ENCODE measurements around the gene CFAP43. TPM values are rescaled to one million over a fixed set of nuclear protein-coding genes. Genes with fewer than 3 reads are reported as not detected.

Gene CFAP43
- total RNA-seq = under 1 TPM in 1 of 2 experiments, not detected in 1; 0.18 TPM

DNA sequence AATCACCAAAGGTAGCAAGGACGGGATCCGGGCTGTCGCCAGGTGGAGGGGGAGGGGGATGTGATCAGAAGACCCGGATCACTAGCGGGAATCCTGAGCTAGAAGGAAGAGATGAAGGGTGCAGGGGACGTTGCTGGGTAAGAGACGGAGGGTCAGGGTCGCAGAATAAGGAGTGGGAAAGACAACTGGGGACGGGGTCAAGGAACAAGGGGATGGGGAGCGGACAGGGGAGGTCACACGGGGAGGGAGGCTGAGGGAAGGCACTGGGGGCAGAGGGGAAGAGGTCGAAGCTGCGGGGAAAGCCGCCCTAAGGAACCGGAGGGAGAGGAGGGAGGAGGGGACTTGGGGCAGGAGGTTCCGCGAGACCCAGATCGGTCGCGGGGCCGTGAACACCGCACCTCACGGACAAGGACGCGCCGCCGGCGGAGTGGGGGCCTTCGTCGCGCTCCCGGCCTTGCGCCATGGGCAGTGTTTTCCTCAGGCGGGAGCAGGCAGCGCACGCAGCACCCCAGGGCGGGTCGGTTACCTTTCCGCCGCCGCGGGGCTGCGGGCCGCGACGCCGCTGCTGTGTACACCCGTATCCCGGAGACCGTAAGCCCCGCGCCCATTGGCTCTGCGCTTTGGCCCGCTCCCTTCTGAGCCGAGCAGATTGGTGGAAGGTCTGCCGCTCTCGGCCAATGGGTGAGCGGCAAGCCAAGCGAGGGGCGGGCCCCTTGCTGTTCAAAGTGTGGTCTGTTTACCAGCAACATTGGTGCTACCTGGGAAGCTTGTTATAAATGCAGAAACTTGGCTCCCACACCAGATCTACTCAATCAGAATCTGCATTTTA, at the start of gene CFAP43:
CFAP43 (minus strand) TSS at position 581 of the 829 bp plus-strand sequence; CDS start at position 463, 118 bp downstream.
- CTCF ChIA-PET = interaction anchor here (1.3 to 2.1 kb wide), 3 partner anchors 16 to 42 kb away, joined by 3 to 8 read pairs (median 7); partner anchors contain the start of gene GSTO1
- DNase-seq = peak; percentile 99
- Mint-ChIP-seq H3K27me3 (ENCODE audit: low read depth) (peaks cover 22% of the 10 kb centered on the region), H3K27ac (peak within 1 kb of the TSS; percentile 43), H3K9me3 (ENCODE audit: insufficient read depth) (peaks cover 4% of the 10 kb centered on the region), H3K4me1 (ENCODE audit: low read depth) (peaks cover 14% of the 10 kb centered on the region), H3K36me3 (ENCODE audit: low read depth) (no peaks in the 10 kb centered on the region), H3K4me3 (peak within 1 kb of the TSS; percentile 87)
- POLR2A ChIA-PET = interaction anchor here (0.7 to 1.6 kb wide), 6 partner anchors 15 to 111 kb away, joined by 3 to 6 read pairs (median 4); partner anchors contain the start of genes GSTO1 and GSTO2
- peak; percentile 100 for ATAC-seq

DNA sequence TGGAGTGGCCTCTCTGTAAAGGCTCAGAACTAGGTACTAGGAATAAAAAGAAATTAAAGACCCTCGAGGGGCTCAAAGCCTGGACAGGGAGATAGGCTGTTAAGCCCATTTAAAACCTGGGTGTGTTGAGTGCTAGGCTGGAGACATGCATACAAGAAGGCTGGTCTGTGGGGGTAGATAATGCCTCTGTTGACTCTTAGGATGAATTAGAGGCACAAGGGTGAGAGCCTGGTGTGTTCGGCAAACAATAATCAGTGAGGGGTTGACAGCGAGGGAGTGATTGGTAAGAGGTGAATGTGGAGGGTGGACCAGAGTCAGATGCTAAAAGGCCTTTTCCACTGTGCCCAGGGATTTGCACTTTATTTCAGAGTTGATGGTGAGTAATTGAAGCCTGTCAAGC, 49.5 kb upstream of the CFAP43 start:
- DNase-seq (no peak), ATAC-seq (no peak)
- H3K4me1 Mint-ChIP-seq (ENCODE audit: low read depth) = no peaks in the 10 kb centered on the region
- H3K27ac Mint-ChIP-seq = no peak overlapping the region
- H3K4me3 Mint-ChIP-seq = no peak overlapping the region
- POLR2A ChIA-PET = no interaction called here
- CTCF ChIA-PET = interaction anchor here (9.2 to 12.1 kb wide), 2 partner anchors 6 to 70 kb away, joined by 152 to 265 read pairs; partner anchors contain the start of gene CFAP58
- no peaks in the 10 kb centered on the region for H3K36me3 Mint-ChIP-seq (ENCODE audit: low read depth)
- H3K9me3 Mint-ChIP-seq (ENCODE audit: insufficient read depth) = no peaks in the 10 kb centered on the region
- H3K27me3 Mint-ChIP-seq (ENCODE audit: low read depth) = peaks cover 26% of the 10 kb centered on the region

DNA sequence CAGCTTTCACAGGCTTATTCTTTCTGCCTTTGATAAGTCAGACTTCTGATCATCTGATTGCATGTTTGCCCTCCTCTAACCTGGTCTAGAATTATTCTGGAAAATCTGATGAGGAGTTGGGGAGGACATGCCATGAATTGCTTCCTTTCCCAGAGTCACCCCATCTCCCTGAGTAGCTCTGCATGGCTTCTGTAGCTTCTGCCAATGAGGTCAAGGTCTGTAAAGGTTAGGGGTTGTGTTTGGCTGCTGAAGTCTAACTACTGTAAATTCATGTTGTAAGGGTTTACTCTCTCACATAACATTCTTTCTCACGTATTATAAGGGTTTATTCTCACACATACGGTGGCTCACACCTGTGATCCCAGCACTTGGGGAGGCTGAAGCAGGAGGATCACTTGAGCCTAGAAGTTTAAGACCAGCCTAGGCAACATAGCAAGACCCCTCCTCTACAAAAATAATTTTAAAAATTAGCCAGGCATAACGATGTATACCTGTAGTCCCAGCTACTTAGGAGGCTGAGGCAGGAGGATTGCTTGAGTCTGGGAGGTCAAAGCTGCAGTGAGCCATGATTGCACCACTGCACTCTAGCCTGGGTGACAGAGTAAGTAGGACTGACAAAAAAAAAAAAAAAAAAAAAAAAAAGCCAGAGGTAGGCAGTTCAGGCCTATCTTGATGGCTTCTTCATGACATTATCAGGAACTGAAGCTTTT, 47.5 kb upstream of the CFAP43 start:
- no peak for ATAC-seq
- DNase-seq = no peak
- Mint-ChIP-seq H3K27me3 (ENCODE audit: low read depth) (peaks cover 29% of the 10 kb centered on the region), H3K27ac (no peak overlapping the region), H3K4me1 (ENCODE audit: low read depth) (peaks cover 5% of the 10 kb centered on the region), H3K4me3 (no peak overlapping the region), H3K9me3 (ENCODE audit: insufficient read depth) (no peaks in the 10 kb centered on the region), H3K36me3 (ENCODE audit: low read depth) (no peaks in the 10 kb centered on the region)
- CTCF ChIA-PET = interaction anchor here (1.5 to 13.0 kb wide), 5 partner anchors 8 to 72 kb away, joined by 4 to 265 read pairs (median 85); partner anchors contain the start of genes CFAP58 and GSTO2
- POLR2A ChIA-PET = no interaction called here

- H3K4me3 Mint-ChIP-seq = no peak overlapping the region
- H3K36me3 Mint-ChIP-seq (ENCODE audit: low read depth) = no peaks in the 10 kb centered on the region
- H3K27me3 Mint-ChIP-seq (ENCODE audit: low read depth) = peaks cover 33% of the 10 kb centered on the region
- H3K9me3 Mint-ChIP-seq (ENCODE audit: insufficient read depth) = no peaks in the 10 kb centered on the region
- POLR2A ChIA-PET = no interaction called here
- ATAC-seq = no peak
- CTCF ChIA-PET = interaction anchor here (2.1 to 13.0 kb wide), 4 partner anchors 9 to 74 kb away, joined by 8 to 265 read pairs (median 118); partner anchors contain the start of genes CFAP58 and GSTO2
- H3K4me1 Mint-ChIP-seq (ENCODE audit: low read depth) = peaks cover 8% of the 10 kb centered on the region
- no peak overlapping the region for H3K27ac Mint-ChIP-seq
- DNase-seq = no peak
Observed at GRCh38 chr10:104277785-104278184, 45.6 kb upstream of the CFAP43 start.

DNA sequence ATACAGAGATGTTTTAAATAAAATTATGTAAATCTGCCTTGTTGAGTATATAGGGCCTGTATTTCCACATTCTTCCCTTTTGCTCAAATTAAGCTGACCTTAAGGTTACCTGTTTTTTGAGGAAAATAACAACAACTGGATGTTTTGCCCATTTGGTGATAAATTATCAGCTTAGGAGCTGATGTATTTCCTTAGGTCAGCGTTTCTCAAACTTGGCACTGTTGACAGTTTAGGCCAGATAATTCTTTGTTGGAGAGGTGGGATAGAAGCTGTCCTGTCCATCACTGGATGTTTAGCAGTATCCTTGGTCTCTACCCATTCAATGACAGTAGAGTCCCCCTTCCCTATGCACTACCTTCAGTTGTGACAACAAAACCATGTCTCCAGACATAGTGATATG, 44.0 kb upstream of the CFAP43 start:
- POLR2A ChIA-PET = no interaction called here
- ATAC-seq = no peak
- H3K4me3 Mint-ChIP-seq = no peak overlapping the region

DNA sequence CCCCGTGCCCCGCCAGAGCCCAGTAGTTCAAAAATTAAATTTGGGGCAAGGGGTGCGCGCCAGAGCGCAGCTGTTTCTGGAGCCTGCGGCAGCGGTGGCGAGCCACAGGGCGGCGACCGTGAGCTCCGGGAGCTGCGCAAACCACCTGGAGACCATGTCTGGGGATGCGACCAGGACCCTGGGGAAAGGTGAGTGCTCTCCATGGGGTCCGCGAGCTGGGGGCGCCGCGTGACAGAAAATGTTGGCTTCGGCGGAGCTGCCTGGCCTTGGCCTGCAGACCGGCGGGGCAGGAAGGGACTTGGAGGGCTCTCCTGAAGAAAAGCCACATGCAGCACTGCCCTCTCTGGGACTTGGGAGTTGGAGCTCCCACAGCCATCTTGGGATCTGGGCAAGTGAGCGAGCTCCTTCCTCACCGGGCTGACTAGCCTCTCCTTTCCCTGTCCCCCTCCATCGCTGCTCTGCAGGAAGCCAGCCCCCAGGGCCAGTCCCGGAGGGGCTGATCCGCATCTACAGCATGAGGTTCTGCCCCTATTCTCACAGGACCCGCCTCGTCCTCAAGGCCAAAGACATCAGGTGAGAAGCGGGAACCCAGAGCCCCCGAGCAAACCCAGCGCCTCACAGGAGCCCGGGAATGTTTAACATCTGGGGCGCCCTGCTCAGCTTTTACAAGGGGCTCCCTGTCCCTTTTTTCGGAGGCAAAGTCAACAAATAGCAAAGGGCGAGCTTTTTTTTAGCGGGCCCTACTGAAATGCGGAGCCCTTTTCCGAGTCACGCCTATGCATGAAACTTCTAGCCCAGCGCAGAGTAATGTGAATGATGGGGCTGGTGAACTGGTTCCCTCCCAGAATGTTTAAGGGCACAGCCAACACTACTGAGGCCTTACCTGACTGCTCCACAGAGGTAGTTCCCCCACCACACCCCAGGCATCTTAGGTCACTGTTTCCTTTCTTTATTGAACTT, 42.9 kb upstream of the CFAP43 start:
- DNase-seq (peak; percentile 49), ATAC-seq (peak; percentile 90)
- no peaks in the 10 kb centered on the region for H3K9me3 Mint-ChIP-seq (ENCODE audit: insufficient read depth)
- CTCF ChIA-PET = interaction anchor here (0.7 to 13.0 kb wide), 28 partner anchors 8 to 1670 kb away, joined by 3 to 265 read pairs (median 6); partner anchors contain the start of genes CFAP43, CFAP58, GSTO1 and ITPRIP
- H3K27me3 Mint-ChIP-seq (ENCODE audit: low read depth) = peaks cover 20% of the 10 kb centered on the region
- no peak overlapping the region for H3K27ac Mint-ChIP-seq
- peaks cover 8% of the 10 kb centered on the region for H3K4me1 Mint-ChIP-seq (ENCODE audit: low read depth)
- no peaks in the 10 kb centered on the region for H3K36me3 Mint-ChIP-seq (ENCODE audit: low read depth)
- peak overlapping the region; percentile 45 for H3K4me3 Mint-ChIP-seq
- POLR2A ChIA-PET = interaction anchor here (0.6 to 1.6 kb wide), 3 partner anchors 47 to 63 kb away, joined by 3 to 7 read pairs (median 3); partner anchors contain the start of gene ITPRIP

More for the DNA sequence above, 44.0 kb upstream of the CFAP43 start:
- Mint-ChIP-seq H3K27me3 (ENCODE audit: low read depth) (peaks cover 21% of the 10 kb centered on the region), H3K4me1 (ENCODE audit: low read depth) (peaks cover 8% of the 10 kb centered on the region), H3K9me3 (ENCODE audit: insufficient read depth) (no peaks in the 10 kb centered on the region), H3K36me3 (ENCODE audit: low read depth) (no peaks in the 10 kb centered on the region), H3K27ac (no peak overlapping the region)
- no peak for DNase-seq
- CTCF ChIA-PET = interaction anchor here (1.2 to 13.0 kb wide), 6 partner anchors 9 to 154 kb away, joined by 4 to 265 read pairs (median 90); partner anchors contain the start of genes CFAP58, GSTO1 and SFR1

- H3K4me3 Mint-ChIP-seq = peak overlapping the region; percentile 45
- no peak for ATAC-seq
Observed at GRCh38 chr10:104273899-104274575, 41.9 kb upstream of the CFAP43 start.

DNA sequence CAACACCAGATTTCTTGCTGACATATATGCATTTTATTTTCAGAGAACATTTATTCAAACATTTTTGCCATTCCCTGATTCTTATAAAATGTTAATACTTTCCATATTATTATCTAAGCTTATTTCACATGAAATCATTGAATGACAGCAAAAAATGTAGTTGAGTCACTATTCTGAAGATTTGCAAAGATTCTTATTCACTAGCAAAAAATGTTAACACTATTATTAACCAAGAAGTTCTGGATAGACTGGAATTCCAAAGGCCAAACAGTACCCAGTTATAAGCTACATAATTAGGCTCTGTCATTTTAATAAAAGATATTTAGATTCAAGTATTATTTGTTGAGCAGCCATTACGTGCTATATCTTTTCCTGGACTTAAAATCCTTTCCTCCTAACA, 41.1 kb upstream of the CFAP43 start:
- no peak overlapping the region for H3K4me3 Mint-ChIP-seq
- H3K27me3 Mint-ChIP-seq (ENCODE audit: low read depth) = peaks cover 16% of the 10 kb centered on the region
- no peak overlapping the region for H3K27ac Mint-ChIP-seq
- ATAC-seq (no peak), DNase-seq (no peak)
- no peaks in the 10 kb centered on the region for H3K9me3 Mint-ChIP-seq (ENCODE audit: insufficient read depth)
- ChIA-PET CTCF (interaction anchor here (1.0 to 13.0 kb wide), 14 partner anchors 15 to 385 kb away, joined by 4 to 265 read pairs (median 16); partner anchors contain the start of genes CFAP43, CFAP58, GSTO1 and ITPRIP), POLR2A (interaction anchor here (0.6 to 1.2 kb wide), 3 partner anchors 10 to 152 kb away, joined by 3 to 4 read pairs (median 3); no protein-coding TSS in a partner anchor)
- peaks cover 6% of the 10 kb centered on the region for H3K36me3 Mint-ChIP-seq (ENCODE audit: low read depth)
- H3K4me1 Mint-ChIP-seq (ENCODE audit: low read depth) = peaks cover 19% of the 10 kb centered on the region

More at GRCh38 chr10:104273899-104274575, 41.9 kb upstream of the CFAP43 start:
- no peak overlapping the region for H3K27ac Mint-ChIP-seq
- peaks cover 16% of the 10 kb centered on the region for H3K4me1 Mint-ChIP-seq (ENCODE audit: low read depth)
- CTCF ChIA-PET = interaction anchor here (0.6 to 13.0 kb wide), 29 partner anchors 9 to 1671 kb away, joined by 3 to 265 read pairs (median 6); partner anchors contain the start of genes CFAP43, CFAP58, GSTO1 and ITPRIP
- DNase-seq = no peak
- peaks cover 16% of the 10 kb centered on the region for H3K27me3 Mint-ChIP-seq (ENCODE audit: low read depth)
- POLR2A ChIA-PET = interaction anchor here (0.6 to 1.6 kb wide), 5 partner anchors 48 to 153 kb away, joined by 3 to 7 read pairs (median 3); partner anchors contain the start of gene ITPRIP
- H3K36me3 Mint-ChIP-seq (ENCODE audit: low read depth) = no peaks in the 10 kb centered on the region
- no peaks in the 10 kb centered on the region for H3K9me3 Mint-ChIP-seq (ENCODE audit: insufficient read depth)

DNA sequence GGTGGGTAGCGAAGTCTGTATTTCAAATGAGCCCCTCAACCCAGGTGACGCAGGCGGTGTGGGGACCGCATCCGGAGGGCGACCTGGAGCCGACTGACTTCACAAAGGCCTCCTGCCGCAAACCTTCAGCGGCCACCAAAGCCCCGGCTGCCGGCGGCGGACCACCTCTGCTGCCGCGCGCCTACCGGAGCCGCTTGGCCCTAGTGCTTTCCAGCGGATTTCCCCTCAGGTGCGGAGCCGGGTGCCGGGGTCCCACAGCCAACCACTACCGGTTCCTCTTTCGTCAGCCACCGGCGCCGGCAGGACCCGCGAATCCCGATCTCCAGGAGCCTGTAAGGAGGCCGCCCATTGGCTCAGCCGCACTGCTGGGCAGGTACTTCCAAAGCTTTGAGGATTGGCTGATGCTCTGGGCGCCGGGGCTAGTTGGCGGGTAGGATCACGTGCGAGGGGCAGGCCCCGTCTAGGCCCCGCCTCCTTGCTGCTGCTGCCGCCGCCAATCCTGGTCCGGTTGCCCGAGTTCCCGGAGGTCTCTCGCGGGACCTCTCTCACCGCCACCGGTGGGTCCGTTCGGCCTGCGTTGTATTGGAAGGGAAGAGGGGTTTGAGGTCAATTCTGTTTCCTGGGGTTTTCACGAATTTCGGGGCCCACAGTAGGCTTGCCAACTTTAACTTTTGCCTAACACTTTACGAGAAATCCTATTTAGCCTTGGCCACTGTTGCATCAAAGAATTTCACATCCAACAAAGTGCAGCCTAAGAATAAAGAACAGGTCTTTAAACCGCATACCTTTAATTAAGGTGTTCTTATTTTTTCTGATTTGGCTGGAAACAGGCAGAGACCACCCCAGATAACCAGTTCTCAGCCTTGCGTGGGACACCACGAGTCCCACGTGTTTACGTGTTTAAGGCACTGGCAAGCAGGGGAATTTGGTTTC, 36.8 kb upstream of the CFAP43 start, which contains the start of gene GSTO2:
GSTO2 (plus strand) TSS at position 472 of the 933 bp plus-strand sequence. CDS start 5,732 bp downstream, outside the sequence.
- DNase-seq (peak; percentile 99), ATAC-seq (peak; percentile 99)
- H3K4me1 Mint-ChIP-seq (ENCODE audit: low read depth) = peaks cover 48% of the 10 kb centered on the region
- H3K27me3 Mint-ChIP-seq (ENCODE audit: low read depth) = peaks cover under 1% of the 10 kb centered on the region
- H3K9me3 Mint-ChIP-seq (ENCODE audit: insufficient read depth) = no peaks in the 10 kb centered on the region
- H3K4me3 Mint-ChIP-seq = peak within 1 kb of the TSS; percentile 87
- peaks cover 41% of the 10 kb centered on the region for H3K36me3 Mint-ChIP-seq (ENCODE audit: low read depth)
- ChIA-PET POLR2A (interaction anchor here (0.6 to 4.8 kb wide), 8 partner anchors 13 to 84 kb away, joined by 3 to 34 read pairs (median 3); partner anchors contain the start of genes CFAP43, GSTO1 and ITPRIP), CTCF (interaction anchor here (0.6 to 13.0 kb wide), 9 partner anchors 9 to 84 kb away, joined by 3 to 85 read pairs (median 7); partner anchors contain the start of genes CFAP58 and GSTO1)
- H3K27ac Mint-ChIP-seq = peak within 1 kb of the TSS; percentile 86
